Stimulated activated CD4-positive, alpha-beta T cell treated with anti-CD3 and anti-CD28 coated beads, Interleukin-12 subunit alpha, Interleukin-12 subunit beta, amount 100 ng/mL, for 24 hours (primary cell): ENCODE data around the gene RANGAP1.

ENCODE experiments used
- DNase-seq, 2 experiments: peaks; one replicate each; pipeline ENCODE4 v3.0.0-alpha.2; 2020; ENCODE audit warnings: low read depth in 2 of 2

RANGAP1 gene, protein sequence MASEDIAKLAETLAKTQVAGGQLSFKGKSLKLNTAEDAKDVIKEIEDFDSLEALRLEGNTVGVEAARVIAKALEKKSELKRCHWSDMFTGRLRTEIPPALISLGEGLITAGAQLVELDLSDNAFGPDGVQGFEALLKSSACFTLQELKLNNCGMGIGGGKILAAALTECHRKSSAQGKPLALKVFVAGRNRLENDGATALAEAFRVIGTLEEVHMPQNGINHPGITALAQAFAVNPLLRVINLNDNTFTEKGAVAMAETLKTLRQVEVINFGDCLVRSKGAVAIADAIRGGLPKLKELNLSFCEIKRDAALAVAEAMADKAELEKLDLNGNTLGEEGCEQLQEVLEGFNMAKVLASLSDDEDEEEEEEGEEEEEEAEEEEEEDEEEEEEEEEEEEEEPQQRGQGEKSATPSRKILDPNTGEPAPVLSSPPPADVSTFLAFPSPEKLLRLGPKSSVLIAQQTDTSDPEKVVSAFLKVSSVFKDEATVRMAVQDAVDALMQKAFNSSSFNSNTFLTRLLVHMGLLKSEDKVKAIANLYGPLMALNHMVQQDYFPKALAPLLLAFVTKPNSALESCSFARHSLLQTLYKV

DNA sequence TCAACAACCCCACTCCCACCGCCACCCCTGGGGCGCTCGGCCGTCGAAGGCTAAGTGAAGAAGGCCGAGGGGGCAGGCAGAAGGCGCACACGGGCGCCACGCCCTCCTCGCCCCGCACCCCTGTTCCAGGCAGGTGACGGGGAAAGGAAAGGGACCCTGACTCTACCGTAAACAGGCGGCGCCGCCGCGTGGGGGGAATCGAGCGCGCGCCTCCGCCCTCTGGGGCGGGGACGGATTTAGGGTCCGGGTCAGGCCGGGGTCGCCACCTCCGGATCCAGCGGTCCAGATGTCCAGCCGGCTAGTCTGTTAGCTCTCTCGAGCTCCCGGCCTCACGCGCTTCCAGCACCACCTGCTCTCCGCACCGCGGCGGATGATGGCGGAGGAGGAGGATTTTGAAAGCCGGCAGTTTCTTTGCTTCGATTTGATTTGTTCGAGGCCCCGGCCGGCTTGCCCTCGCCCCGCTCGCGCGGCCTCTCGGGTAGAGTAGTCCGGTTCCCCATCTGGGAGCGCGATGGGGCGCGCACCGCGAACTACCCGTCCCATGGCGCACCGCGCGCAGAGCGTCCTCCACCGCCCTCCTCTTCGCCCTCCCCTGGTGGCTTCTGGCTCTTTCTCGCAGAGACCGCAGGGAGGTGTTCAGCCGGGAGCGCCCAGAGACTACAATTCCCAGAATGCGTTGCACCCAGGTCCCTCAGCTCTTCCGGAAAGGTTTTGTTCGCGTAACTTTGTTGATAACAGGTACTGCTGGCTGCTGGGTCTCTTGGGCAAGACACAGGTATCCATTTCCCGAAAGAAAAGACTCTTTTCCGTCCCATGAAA is at the start of gene RANGAP1:
Gene RANGAP1 (minus strand): TSS at position 368 of the 819 bp plus-strand sequence. CDS start 5,143 bp downstream, outside the sequence.
- peak; percentile 95 to 97 for DNase-seq

DNA sequence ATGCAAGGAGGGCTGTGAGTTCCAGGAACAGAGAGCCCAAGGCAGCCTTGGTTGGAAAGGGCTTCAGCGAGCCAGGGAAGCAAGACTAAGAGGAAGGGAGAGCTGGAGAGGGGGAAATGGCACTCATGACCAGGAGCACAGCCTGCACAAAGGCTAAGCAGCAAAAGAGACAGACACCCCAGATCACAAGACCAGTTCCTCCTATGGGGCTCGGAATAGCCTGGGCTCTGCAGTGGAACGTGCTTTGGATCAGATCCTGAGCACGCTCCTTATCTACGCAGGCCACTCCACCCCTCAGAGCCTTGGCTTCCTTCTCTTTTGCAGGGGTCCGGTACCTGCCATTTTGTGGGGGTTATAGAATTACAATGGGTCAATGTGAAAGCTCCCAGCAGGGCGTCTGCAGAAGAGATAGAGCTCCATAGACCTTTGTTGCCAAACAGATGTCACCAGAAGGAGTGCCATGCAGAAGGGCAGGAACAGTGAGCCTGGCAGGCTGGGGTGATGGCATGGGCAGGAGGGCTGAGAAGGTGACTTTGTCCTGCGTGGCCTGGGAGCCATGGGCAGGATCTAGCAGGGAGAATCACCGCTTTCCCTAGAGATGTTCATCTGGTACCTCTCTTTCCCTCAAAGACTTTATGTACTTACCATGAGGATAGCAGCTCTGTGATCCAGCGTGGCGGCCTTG is 49.1 kb upstream of the RANGAP1 start:
- DNase-seq = no peak

DNA sequence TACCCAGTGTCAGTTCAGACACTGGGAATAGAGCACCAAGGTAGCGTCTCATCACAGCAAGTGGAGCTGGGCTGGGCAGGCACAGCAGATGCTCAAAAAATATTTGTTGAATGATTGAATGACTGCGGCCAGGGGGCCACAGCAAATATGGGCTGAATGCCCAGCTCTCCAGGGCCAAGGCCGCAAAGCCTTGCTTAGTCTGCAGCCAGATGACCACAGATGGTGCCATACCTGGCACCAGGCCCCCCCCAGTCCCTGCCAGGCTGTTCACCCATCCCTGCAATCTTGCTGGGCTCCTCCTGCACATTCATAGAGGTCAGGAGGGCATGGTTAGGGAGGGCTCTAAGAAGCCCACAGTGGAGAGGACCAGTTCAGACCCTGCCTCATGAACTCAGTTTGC is 48.2 kb upstream of the RANGAP1 start:
- DNase-seq = no peak

DNA sequence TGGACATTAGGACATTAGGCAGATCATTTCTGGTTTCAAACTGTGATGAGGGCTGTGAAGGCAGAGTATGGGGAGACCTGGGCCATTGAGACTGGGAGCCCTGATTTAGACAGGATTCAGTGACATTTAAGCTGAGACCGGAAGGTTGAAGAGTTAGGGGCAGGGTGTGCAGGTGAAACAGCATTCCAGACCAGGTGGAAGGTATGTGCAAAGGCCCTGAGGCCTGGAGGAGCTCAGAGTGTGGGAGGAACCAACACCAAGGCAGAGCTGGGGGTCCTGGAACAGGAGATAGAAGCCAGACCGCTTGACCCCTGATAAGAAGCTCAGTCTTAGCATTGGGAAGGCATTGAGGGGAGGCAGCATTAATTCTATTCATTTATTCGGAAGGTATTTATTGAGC is 47.8 kb upstream of the RANGAP1 start:
- no peak for DNase-seq

DNA sequence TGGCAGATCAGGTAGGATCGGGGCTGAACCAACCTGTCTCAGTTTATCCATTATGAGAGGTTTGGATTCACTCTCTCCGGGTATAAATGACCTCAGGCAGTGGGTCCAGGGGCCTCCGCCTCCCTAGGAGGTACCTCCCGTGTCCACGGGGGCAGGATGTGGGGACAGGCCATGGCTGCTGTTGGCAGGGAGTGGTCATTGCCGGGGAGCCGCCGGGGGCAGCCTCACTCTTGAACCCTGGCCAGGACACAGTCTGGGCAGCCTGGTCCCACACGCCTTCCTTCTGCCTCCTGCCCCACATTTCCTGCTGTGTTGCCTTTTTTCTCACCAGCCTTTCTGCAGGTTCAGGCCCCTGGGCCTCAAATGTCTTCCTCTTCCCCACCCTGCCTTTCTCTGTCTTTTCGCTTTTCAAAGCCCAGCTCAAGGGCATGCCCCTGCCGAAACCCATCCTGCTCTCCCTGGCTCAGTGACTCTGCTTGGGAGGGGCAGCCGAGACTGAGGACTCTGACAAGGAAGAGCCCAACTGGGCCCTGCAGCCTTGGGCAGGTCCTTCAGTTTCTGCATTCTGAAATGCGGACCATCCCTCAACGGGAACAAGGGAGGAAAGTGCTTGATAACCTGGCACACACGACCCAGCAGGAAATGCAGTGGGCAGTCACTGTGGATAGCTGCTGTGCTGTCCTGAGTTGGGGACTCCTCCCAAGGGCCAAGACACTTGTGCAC is 46.4 kb upstream of the RANGAP1 start:
- DNase-seq = no peak

DNA sequence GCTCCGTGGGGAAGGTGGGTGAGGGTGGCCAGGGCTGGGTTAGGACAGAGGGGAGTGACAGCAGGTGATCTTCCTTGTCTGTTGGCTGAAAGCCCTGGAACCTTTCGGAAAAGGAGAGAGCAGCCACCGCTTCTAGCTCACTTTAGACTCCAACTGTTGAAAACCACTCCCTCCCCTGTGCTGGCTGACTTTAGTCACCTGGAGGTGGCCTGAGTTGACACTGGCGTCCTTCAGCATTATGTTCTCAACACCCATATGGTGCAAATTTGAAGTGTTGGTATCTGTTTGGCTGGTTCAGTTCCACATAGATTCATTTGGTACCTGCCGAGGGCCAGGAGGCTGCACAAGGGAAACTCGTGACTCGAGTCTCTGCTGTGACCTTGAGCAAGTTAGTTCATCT is 44.2 kb upstream of the RANGAP1 start:
- no peak for DNase-seq

DNA sequence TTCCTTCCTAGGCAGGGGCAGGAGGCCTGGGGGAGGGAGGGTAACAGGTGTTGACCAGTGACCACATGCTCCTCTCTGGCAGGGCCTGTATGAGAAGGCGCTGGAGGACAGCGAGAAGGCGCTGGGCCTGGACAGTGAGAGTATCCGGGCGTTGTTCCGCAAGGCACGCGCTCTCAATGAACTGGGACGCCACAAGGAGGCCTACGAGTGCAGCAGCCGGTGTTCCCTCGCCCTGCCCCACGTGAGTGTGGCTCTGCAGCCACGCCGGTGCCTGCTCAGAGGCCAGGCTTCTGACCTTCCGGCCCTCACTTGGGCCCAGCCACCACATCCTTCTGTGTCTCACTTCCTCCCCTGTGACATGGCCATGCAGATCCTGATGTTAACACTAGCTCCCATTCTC is 41.1 kb upstream of the RANGAP1 start:
- no peak for DNase-seq

DNA sequence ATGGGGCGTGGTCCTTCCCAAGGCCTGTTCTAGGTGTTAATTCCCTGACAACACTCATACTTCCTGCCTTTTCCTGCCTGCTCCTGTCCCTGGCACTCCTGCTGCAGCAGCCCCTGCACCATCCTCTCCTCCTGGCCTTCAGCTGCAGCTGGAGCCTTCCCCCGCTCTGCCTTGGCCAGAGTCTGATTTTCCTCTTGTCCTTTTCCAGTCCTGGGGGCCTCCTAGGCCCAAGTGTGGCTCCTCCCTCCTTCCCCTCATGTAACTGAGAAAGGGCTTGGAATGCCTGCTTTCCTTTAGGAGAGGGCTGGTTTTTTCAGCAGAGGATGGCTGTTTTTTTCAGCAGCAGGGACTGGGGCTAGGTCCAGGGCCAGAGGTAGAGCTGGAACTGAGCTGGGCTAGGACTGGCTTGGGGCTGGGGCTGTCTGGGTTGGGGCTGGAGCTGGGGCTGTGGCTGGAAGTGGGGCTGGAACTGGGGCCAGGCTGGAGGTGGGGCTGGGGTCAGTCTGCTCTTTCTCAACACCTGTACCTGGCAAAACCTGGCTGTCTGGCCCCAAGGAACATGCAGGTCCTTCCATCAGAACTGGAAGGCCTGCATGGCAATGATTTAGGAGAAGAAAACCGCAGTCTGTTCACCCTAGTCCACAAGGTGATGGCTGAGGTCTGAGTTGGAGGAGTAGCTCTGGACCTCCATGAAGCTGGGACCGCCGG is 39.0 kb upstream of the RANGAP1 start:
- no peak for DNase-seq

DNA sequence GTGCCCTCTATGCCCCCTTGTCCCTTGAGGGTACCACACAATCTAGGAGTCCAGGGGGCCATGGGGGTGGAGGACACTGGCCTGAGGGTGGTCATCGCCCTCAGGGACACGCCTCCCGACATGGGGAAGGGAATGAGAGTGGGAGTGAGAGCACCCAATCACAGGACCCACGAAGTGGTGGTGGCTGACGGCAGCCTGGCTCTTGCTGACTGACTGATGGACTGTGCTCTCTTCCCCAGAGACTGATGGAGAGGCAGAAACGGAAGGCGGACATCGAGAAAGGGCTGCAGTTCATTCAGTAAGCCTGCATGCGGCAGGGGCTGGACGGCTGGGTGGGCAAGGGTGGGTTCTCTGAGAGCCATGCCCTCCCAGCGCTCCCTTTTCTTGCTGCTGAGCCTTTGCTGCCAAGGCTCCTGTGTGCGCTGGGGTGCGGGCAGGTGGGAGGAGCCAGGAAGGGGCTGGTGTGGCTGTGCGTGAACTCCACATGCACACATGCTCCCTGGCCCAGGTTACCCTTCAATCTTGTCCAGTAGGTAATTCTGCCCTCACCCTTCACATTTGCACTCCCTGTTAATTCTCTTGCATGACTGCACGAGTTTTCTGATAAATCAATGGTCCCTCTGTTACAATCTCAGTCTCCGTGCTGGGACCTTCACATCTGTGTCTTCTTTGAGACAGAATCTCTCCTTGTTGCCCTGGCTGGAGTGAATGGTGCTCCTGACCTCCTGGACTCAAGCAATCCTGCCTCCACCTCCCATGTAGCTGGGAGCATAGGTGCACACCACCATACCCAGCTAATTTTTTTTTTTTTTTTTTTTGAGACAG is 34.6 kb upstream of the RANGAP1 start:
- no peak for DNase-seq

DNA sequence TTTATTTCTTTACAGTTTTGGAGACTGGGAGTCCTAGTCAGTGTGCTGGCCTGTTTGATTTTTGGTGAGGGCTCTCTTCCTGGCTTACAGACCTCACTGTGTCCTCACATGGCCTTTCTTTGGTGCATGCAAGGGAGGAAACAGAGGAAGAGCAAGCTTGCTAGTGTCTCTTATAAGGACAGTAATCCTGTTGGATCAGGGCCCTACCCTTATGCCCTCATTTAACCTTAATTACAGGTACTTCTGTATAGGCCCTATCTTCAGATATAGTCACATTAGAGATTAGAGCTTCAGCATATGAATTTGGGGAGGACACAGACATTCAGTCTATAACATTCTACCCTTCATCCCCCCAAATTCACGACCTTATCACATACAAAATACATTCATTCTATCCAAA is 29.6 kb upstream of the RANGAP1 start:
- no peak for DNase-seq

DNA sequence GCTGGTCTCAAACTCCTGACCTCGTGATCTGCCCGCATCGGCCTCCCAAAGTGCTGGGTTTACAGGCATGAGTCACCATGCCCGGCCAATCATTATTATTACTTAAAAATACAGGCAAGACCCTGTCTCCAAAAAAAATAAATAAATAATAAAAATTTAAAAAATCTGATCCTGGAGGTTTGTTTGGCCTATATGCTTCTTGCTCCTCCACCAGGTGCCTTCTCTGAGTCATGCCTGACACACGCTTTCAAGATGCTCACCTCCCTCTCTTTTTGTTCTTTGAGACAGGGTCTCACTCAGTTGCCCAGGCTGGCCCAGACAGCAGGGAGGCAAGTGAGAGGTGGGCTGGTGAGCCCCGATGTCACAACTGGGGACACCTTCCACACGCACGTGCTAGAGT is 28.8 kb upstream of the RANGAP1 start:
- DNase-seq = no peak

DNA sequence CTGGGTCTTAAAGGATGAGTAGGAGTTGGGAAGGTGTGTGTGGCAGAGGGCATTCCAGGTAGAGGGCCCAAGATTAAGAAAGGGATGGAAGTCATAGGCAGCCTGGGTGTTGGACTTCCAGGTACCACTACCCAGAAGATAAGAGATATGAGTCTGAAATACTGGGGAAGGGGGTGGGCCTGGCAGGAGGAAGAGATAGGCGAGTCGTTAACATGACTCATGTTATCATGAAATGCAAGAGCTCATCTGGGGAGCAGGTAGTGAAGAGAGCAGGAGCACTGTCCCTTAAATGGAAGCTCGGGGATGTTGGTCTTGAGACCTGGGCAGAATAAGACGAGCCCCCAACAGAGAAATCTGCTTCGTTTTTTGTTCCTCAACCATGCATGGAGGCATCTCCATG is 25.5 kb upstream of the RANGAP1 start:
- no peak for DNase-seq

DNA sequence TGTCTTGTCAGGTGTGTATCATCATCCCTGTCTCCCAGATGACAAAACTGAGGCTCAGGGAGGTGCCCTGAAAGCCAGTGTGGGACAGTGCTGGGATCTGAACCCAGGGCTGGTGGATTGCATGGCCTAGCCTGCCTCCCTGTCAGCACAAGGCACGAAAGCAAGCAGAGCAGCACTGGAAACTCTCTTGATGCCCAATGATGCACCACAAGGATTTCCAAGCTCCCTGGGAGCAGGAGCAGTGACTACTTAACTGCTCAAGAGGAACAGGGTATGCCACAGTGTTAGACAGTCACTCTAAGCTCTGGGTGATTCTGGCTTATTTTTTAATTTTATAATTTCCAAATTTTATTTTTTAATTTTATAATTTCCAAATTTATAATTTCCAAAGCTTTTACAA is 24.3 kb upstream of the RANGAP1 start:
- DNase-seq = no peak

DNA sequence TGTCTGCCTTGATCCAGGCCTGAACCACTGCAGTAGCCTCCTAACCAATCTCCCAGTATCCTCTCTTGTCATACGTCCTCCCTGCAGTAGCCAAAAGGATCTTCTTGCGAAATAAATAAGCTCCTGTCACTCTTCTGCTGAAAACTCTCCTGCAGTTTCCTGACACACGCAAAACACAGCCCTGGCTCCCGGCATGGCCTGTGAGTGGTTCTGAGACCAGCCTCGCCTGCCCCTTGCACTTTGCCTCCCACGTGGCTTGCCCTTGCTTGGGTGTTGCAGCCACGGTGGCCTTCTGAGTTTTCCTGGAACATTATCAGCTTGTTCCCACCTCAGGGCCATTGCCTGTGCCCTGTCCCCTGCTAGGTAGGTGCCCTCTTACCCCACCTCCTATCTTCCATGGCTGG is 22.6 kb upstream of the RANGAP1 start:
- no peak for DNase-seq

DNA sequence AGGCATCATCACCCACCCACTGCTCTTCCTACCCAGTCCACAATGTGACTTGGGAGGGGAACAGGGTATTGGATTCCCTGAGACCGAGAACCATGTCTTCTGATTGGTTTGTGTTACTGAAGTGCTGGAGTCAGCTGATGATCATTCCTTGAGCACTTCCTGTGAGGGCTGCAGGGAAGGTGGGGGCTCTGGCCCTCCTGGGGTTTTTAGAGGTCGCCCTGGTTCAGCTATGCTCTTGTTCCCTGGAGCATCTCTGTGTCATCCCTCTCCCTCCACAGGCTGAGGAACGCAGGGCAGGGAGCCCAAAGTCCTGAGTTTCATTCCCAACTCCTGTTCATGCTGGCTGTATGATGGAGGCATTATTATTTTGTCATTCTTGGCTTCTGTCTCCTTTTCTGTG is 22.1 kb upstream of the RANGAP1 start:
- no peak for DNase-seq

DNA sequence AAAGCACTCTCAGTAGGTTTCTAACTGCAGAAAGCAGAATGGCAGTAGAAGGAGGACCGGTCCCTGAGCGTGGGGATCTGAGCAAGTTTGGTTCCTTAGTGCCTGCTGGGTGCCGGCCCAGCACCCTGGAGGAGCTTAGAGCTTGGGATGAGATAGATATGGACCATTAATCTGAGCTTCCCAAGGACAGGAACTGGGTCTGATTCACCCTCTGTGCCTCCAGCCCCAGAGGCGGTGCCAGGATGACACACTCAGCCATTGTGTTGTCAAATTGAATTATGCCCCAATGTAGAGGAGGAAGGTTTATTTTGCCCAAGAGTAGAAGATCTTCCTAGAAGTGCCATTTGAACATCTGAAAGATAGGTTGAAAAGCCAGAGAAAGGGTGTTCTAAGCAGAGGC is 19.7 kb upstream of the RANGAP1 start:
- DNase-seq = no peak

DNA sequence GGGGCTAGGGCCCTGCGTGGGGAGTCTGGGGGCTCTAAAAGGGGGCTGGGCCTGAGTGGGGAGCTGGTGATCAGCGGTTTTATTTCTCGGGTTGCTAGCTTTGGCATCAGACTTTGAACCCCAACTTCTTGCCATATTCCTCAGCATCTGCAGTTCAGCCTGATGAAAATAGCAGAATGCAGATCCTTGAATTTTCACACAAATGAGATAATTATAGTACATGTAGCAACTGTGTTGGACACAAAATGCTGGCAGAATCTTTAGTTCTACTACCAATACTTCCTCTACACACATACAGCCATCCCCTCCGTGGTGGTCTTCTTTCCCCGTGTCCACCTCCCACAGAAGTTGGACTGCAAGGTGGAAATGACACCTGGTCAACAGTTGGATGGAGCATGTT is 16.8 kb upstream of the RANGAP1 start:
- no peak for DNase-seq

DNA sequence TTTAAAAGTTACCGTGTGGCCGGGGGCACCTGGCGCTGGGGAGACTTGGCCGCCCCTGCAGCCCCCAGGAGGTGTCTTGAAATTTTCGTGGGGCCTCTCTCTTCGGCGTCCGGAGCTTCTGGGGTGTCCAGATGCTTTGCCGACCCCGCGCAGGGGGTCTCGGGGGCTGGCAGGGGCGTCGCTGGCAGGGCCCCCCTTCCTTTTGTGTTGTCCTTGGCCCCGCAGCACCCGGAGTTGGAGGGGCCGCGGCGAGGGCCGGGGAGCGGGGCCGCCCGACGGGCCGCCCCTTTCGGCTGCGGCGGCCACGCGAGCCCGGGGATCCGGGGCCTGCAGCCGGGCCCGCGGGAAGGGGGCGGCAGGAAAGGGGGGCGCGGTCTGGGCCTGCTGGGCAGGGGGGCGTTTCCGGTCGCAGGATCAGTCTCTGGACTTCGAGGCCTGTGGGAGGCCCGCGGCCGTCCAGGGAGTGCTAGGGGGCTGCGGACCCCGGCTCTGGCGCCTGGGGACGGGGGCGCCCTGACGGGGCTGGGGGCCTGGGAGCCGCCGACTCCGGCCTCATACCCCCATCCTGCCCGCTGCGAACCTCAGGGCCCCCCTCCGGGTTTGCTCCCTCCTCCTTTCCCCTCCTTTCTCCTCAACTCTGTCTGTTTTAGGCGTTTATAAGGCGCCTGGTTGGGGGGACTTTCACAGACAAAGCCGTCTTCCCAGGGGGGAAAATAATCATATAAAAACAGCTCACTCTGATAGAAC is 16.2 kb upstream of the RANGAP1 start:
- no peak for DNase-seq
